GM23338 (cell line): ENCODE measurements around the gene PITPNC1. TPM values are rescaled to one million over a fixed set of nuclear protein-coding genes. Genes with fewer than 3 reads are reported as not detected.

Experiments used
- ATAC-seq: fragments of 200-7000 bp; cut with Tn5 transposase; 3 replicates; pipeline ENCODE4 v1.9.1; 2020
- DNase-seq: peaks from one replicate; pipeline ENCODE4 v3.0.0-alpha.2; 2015; ENCODE audit warnings: low spot score
- H2AFZ ChIP-seq: fragments of 200-600 bp; sonication (generic); 2 replicates; pipeline ENCODE4 v1.8.0; 2016; ENCODE audit warnings: antibody characterized with exemption, mild to moderate bottlenecking, moderate library complexity
- H3F3A ChIP-seq: fragments of 200-600 bp; sonication (generic); replicated peaks from 2 replicates; pipeline ENCODE4 v1.8.0; 2017; ENCODE audit warnings: antibody characterized with exemption, mixed run types, low read depth
- H3K27ac ChIP-seq: fragments of 200-600 bp; sonication (generic); 2 replicates; pipeline ENCODE4 v1.6.1; 2016; ENCODE audit warnings: low read depth
- H3K27me3 ChIP-seq: fragments of 200-600 bp; sonication (generic); 2 replicates; pipeline ENCODE4 v1.8.0; 2016; ENCODE audit warnings: mild to moderate bottlenecking, mixed run types, moderate library complexity; ENCODE audit not compliant: insufficient read depth
- H3K36me3 ChIP-seq: fragments of 200-600 bp; sonication (generic); 2 replicates; pipeline ENCODE4 v1.8.0; 2016; ENCODE audit warnings: mild to moderate bottlenecking; ENCODE audit not compliant: insufficient read depth
- H3K4me1 ChIP-seq: fragments of 200-600 bp; sonication (generic); 2 replicates; pipeline ENCODE4 v1.8.0; 2016; ENCODE audit warnings: mild to moderate bottlenecking, moderate library complexity; ENCODE audit not compliant: insufficient read depth
- H3K4me2 ChIP-seq: fragments of 200-600 bp; sonication (generic); 2 replicates; pipeline ENCODE4 v1.7.1; 2017; ENCODE audit warnings: mixed run types
- H3K4me3 ChIP-seq: fragments of 200-600 bp; sonication (generic); 2 replicates; pipeline ENCODE4 v1.6.1; 2016; ENCODE audit warnings: mixed run types
- H3K79me2 ChIP-seq: fragments of 200-600 bp; sonication (generic); replicated peaks from 2 replicates; pipeline ENCODE4 v1.8.0; 2017; ENCODE audit warnings: mild to moderate bottlenecking; ENCODE audit not compliant: insufficient read depth
- H3K9me2 ChIP-seq: fragments of 200-600 bp; sonication (generic); 2 replicates; pipeline ENCODE4 v1.8.0; 2017; ENCODE audit not compliant: insufficient read depth
- H4K20me1 ChIP-seq: fragments of 200-600 bp; sonication (generic); replicated peaks from 2 replicates; pipeline ENCODE4 v1.8.0; 2017; ENCODE audit warnings: mild to moderate bottlenecking; ENCODE audit not compliant: insufficient read depth
- H3K27ac Mint-ChIP-seq: 2 replicates; pipeline ENCODE4 v1.8.0; 2020; ENCODE audit warnings: inconsistent platforms, mild to moderate bottlenecking, moderate library complexity, mixed read lengths
- H3K27me3 Mint-ChIP-seq: 3 replicates; pipeline ENCODE4 v1.8.0; 2022; ENCODE audit warnings: low read depth, mild to moderate bottlenecking, moderate library complexity, mixed read lengths, inconsistent platforms; ENCODE audit not compliant: insufficient read depth, poor library complexity
- H3K36me3 Mint-ChIP-seq: 3 replicates; pipeline ENCODE4 v1.8.0; 2021; ENCODE audit warnings: low read depth, mild to moderate bottlenecking, inconsistent platforms, moderate library complexity, mixed read lengths
- H3K4me1 Mint-ChIP-seq: 3 replicates; pipeline ENCODE4 v1.8.0; 2020; ENCODE audit warnings: mild to moderate bottlenecking, inconsistent platforms, mixed read lengths
- H3K4me3 Mint-ChIP-seq: 3 replicates; pipeline ENCODE4 v1.8.0; 2021; ENCODE audit warnings: moderate library complexity, mild to moderate bottlenecking, inconsistent platforms, mixed read lengths
- H3K9me3 Mint-ChIP-seq: 3 replicates; pipeline ENCODE4 v1.8.0; 2020; ENCODE audit warnings: moderate library complexity, mild to moderate bottlenecking, inconsistent platforms, mixed read lengths
- EZH2 ChIP-seq: fragments of 200-600 bp; sonication (generic); IDR thresholded peaks from one replicate; pipeline ENCODE4 v1.8.0; 2017; ENCODE audit warnings: antibody characterized with exemption, mild to moderate bottlenecking, low read depth; ENCODE audit not compliant: unreplicated experiment
- JUNB ChIP-seq: IDR thresholded peaks from one replicate; pipeline ENCODE4 v1.6.1; 2016; ENCODE audit warnings: antibody characterized with exemption; ENCODE audit not compliant: unreplicated experiment
- NANOG ChIP-seq: IDR thresholded peaks from 2 replicates; pipeline ENCODE4 v1.6.1; 2016; ENCODE audit warnings: antibody characterized with exemption, borderline replicate concordance
- POLR2AphosphoS5 ChIP-seq: IDR thresholded peaks from 2 replicates; pipeline ENCODE4 v1.6.1; 2016; ENCODE audit warnings: antibody characterized with exemption, low read depth
- REST ChIP-seq: IDR thresholded peaks from one replicate; pipeline ENCODE4 v1.6.1; 2018; ENCODE audit warnings: antibody characterized with exemption; ENCODE audit not compliant: unreplicated experiment
- polyA plus RNA-seq: library from polyadenylated mRNA; unstranded; fragments of >200 nt; fragmentation: Nextera tagmentation; extraction: Ambion mirVana; gene quantifications from 2 replicates; pipeline ENCODE4 v1.2.1, GENCODE V29; 2016
- total RNA-seq: library from RNA; depleted of rRNA; stranded (reverse); fragments of >200 nt; shearing (Covaris generic); gene quantifications from 2 replicates; pipeline ENCODE4 v1.2.3, GENCODE V29; 2014
- TF ChIP-seq, protein P1 (sequence below): fragments of 250-450 bp; sonication (Bioruptor Pico); IDR thresholded peaks from 2 replicates; pipeline ENCODE4 v1.5.0; 2020; ENCODE audit warnings: mild to moderate bottlenecking, moderate library complexity
- TF ChIP-seq, protein P2 (sequence below): IDR thresholded peaks from 2 replicates; pipeline ENCODE4 v1.6.1; 2016; ENCODE audit warnings: antibody characterized with exemption

Gene PITPNC1
- total and polyA plus RNA-seq, 2 experiments from 2014 or later = 23.0 to 32.6 TPM

- TF ChIP-seq, protein P1, sequence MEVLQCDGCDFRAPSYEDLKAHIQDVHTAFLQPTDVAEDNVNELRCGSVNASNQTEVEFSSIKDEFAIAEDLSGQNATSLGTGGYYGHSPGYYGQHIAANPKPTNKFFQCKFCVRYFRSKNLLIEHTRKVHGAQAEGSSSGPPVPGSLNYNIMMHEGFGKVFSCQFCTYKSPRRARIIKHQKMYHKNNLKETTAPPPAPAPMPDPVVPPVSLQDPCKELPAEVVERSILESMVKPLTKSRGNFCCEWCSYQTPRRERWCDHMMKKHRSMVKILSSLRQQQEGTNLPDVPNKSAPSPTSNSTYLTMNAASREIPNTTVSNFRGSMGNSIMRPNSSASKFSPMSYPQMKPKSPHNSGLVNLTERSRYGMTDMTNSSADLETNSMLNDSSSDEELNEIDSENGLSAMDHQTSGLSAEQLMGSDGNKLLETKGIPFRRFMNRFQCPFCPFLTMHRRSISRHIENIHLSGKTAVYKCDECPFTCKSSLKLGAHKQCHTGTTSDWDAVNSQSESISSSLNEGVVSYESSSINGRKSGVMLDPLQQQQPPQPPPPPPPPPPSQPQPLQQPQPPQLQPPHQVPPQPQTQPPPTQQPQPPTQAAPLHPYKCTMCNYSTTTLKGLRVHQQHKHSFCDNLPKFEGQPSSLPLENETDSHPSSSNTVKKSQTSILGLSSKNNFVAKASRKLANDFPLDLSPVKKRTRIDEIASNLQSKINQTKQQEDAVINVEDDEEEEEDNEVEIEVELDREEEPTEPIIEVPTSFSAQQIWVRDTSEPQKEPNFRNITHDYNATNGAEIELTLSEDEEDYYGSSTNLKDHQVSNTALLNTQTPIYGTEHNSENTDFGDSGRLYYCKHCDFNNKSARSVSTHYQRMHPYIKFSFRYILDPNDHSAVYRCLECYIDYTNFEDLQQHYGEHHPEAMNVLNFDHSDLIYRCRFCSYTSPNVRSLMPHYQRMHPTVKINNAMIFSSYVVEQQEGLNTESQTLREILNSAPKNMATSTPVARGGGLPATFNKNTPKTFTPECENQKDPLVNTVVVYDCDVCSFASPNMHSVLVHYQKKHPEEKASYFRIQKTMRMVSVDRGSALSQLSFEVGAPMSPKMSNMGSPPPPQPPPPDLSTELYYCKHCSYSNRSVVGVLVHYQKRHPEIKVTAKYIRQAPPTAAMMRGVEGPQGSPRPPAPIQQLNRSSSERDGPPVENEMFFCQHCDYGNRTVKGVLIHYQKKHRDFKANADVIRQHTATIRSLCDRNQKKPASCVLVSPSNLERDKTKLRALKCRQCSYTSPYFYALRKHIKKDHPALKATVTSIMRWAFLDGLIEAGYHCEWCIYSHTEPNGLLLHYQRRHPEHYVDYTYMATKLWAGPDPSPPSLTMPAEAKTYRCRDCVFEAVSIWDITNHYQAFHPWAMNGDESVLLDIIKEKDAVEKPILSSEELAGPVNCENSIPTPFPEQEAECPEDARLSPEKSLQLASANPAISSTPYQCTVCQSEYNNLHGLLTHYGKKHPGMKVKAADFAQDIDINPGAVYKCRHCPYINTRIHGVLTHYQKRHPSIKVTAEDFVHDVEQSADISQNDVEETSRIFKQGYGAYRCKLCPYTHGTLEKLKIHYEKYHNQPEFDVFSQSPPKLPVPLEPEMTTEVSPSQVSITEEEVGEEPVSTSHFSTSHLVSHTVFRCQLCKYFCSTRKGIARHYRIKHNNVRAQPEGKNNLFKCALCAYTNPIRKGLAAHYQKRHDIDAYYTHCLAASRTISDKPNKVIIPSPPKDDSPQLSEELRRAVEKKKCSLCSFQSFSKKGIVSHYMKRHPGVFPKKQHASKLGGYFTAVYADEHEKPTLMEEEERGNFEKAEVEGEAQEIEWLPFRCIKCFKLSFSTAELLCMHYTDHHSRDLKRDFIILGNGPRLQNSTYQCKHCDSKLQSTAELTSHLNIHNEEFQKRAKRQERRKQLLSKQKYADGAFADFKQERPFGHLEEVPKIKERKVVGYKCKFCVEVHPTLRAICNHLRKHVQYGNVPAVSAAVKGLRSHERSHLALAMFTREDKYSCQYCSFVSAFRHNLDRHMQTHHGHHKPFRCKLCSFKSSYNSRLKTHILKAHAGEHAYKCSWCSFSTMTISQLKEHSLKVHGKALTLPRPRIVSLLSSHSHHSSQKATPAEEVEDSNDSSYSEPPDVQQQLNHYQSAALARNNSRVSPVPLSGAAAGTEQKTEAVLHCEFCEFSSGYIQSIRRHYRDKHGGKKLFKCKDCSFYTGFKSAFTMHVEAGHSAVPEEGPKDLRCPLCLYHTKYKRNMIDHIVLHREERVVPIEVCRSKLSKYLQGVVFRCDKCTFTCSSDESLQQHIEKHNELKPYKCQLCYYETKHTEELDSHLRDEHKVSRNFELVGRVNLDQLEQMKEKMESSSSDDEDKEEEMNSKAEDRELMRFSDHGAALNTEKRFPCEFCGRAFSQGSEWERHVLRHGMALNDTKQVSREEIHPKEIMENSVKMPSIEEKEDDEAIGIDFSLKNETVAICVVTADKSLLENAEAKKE (CRISPR knock-in tag) = no peak
- TF ChIP-seq JUNB = no peak
- no peak for TF ChIP-seq NANOG
- TF ChIP-seq POLR2AphosphoS5 = no peak
- no peak for TF ChIP-seq REST
Measured at GRCh38 chr17:67458203-67458602, 81.1 kb downstream of the PITPNC1 start (continued).

DNA sequence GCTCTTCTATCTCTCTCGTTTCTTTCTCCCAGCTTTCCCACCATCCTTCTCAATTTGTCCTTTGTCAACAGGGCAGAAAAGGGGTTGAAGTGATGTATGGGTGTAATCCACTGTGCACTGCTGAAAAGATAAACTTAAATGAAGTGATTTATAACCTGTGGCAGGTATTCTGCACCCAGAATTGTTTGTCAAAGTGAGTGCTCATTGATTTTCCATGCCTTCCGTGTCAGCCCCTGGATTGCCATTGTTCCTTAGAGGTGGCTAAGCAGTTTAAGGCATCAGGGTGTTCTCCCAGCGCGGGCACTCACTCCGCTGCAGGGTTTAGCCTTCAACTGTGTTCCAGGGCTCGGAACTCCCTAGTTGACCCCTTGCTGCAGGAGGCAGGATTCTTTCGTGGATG lies 82.9 kb downstream of the PITPNC1 start:
- Mint-ChIP-seq H3K27ac (no peak overlapping the region), H3K4me1 (peaks cover 13% of the 10 kb centered on the region), H3K27me3 (no peaks in the 10 kb centered on the region), H3K4me3 (no peak overlapping the region), H3K9me3 (peaks cover 16% of the 10 kb centered on the region), H3K36me3 (peaks cover 17% of the 10 kb centered on the region)
- H4K20me1 ChIP-seq = no peaks in the 10 kb centered on the region; the same call in 1 of the 2 replicates
- DNase-seq (no peak), ATAC-seq (peak; percentile 67)
- TF ChIP-seq EZH2 (no peak), JUNB (no peak)
- TF ChIP-seq, protein P2, sequence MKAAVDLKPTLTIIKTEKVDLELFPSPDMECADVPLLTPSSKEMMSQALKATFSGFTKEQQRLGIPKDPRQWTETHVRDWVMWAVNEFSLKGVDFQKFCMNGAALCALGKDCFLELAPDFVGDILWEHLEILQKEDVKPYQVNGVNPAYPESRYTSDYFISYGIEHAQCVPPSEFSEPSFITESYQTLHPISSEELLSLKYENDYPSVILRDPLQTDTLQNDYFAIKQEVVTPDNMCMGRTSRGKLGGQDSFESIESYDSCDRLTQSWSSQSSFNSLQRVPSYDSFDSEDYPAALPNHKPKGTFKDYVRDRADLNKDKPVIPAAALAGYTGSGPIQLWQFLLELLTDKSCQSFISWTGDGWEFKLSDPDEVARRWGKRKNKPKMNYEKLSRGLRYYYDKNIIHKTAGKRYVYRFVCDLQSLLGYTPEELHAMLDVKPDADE = no peak
- H3K79me2 ChIP-seq = peaks cover 96% of the 10 kb centered on the region
- no peaks in the 10 kb centered on the region for H3F3A ChIP-seq
- peaks cover under 1% of the 10 kb centered on the region for H3K4me1 ChIP-seq
- H3K4me2 ChIP-seq = no peak overlapping the region
- H3K9me2 ChIP-seq = no peaks in the 10 kb centered on the region
- H3K27ac ChIP-seq = peak overlapping the region; percentile 41; the same call in 1 of the 2 replicates
- H3K27me3 ChIP-seq = no peaks in the 10 kb centered on the region
- H3K4me3 ChIP-seq = no peak overlapping the region
- H3K36me3 ChIP-seq = no peaks in the 10 kb centered on the region
- no peak overlapping the region for H2AFZ ChIP-seq
